ENCODE measurements around the gene MAML3.

Gene MAML3

GRCh38 chr4:140108713-140109230, 45.2 kb downstream of the MAML3 start:
- Mint-ChIP-seq H3K4me1 (ENCODE audit: low read depth) (peaks cover 20% of the 10 kb centered on the region), H3K4me3 (no peak overlapping the region), H3K36me3 (ENCODE audit: low read depth) (peaks cover 4% of the 10 kb centered on the region), H3K27me3 (ENCODE audit: low read depth) (peaks cover 38% of the 10 kb centered on the region), H3K9me3 (no peaks in the 10 kb centered on the region), H3K27ac (no peak overlapping the region)

- Mint-ChIP-seq H3K4me3 (no peak overlapping the region), H3K4me1 (ENCODE audit: low read depth) (peaks cover 25% of the 10 kb centered on the region), H3K27me3 (ENCODE audit: low read depth) (peaks cover 37% of the 10 kb centered on the region), H3K9me3 (no peaks in the 10 kb centered on the region), H3K27ac (no peak overlapping the region), H3K36me3 (ENCODE audit: low read depth) (peaks cover 5% of the 10 kb centered on the region)
Measured at GRCh38 chr4:140108243-140108642, 45.7 kb downstream of the MAML3 start.

GRCh38 chr4:140106289-140106844, 47.6 kb downstream of the MAML3 start:
- H3K4me3 Mint-ChIP-seq = no peak overlapping the region
- peaks cover 35% of the 10 kb centered on the region for H3K4me1 Mint-ChIP-seq (ENCODE audit: low read depth)
- H3K27ac Mint-ChIP-seq = no peak overlapping the region
- peaks cover 9% of the 10 kb centered on the region for H3K36me3 Mint-ChIP-seq (ENCODE audit: low read depth)
- no peaks in the 10 kb centered on the region for H3K9me3 Mint-ChIP-seq
- peaks cover 25% of the 10 kb centered on the region for H3K27me3 Mint-ChIP-seq (ENCODE audit: low read depth)

DNA sequence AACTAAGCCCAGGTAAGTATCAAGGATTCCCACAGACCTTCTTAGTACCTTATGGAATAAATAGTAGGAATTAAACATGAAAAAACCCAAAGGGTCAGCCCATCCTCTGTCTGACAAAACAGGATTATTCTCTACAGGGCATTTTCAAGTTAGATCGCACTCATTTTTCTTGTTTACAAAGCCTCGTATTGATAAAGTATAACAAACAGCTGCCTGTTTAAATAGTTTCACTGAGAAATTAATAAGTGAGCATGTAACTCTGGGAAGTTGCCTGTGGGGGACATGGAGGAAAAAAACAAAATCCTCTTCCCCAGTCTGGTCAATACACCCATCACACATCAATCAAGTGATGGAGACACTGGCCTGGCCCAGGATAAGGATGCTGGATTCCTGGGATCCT, 48.5 kb downstream of the MAML3 start:
- Mint-ChIP-seq H3K9me3 (no peaks in the 10 kb centered on the region), H3K27ac (no peak overlapping the region), H3K4me1 (ENCODE audit: low read depth) (peaks cover 37% of the 10 kb centered on the region), H3K36me3 (ENCODE audit: low read depth) (peaks cover 9% of the 10 kb centered on the region), H3K4me3 (no peak overlapping the region), H3K27me3 (ENCODE audit: low read depth) (peaks cover 22% of the 10 kb centered on the region)

GRCh38 chr4:140103676-140104075, 50.3 kb downstream of the MAML3 start:
- Mint-ChIP-seq H3K36me3 (ENCODE audit: low read depth) (peaks cover 9% of the 10 kb centered on the region), H3K4me1 (ENCODE audit: low read depth) (peaks cover 50% of the 10 kb centered on the region), H3K27me3 (ENCODE audit: low read depth) (peaks cover 14% of the 10 kb centered on the region), H3K9me3 (no peaks in the 10 kb centered on the region), H3K4me3 (peak overlapping the region; percentile 47), H3K27ac (peak overlapping the region; percentile 90)

- Mint-ChIP-seq H3K4me1 (ENCODE audit: low read depth) (peaks cover 47% of the 10 kb centered on the region), H3K27me3 (ENCODE audit: low read depth) (peaks cover 8% of the 10 kb centered on the region), H3K36me3 (ENCODE audit: low read depth) (peaks cover 9% of the 10 kb centered on the region), H3K27ac (peak overlapping the region; percentile 56), H3K4me3 (no peak overlapping the region), H3K9me3 (no peaks in the 10 kb centered on the region)
Measured at GRCh38 chr4:140102421-140102820, 51.6 kb downstream of the MAML3 start.

GRCh38 chr4:140100771-140101170, 53.2 kb downstream of the MAML3 start:
- H3K4me1 Mint-ChIP-seq (ENCODE audit: low read depth) = peaks cover 60% of the 10 kb centered on the region
- H3K36me3 Mint-ChIP-seq (ENCODE audit: low read depth) = peaks cover 15% of the 10 kb centered on the region
- no peaks in the 10 kb centered on the region for H3K27me3 Mint-ChIP-seq (ENCODE audit: low read depth)
- no peak overlapping the region for H3K4me3 Mint-ChIP-seq
- no peak overlapping the region for H3K27ac Mint-ChIP-seq
- no peaks in the 10 kb centered on the region for H3K9me3 Mint-ChIP-seq

DNA sequence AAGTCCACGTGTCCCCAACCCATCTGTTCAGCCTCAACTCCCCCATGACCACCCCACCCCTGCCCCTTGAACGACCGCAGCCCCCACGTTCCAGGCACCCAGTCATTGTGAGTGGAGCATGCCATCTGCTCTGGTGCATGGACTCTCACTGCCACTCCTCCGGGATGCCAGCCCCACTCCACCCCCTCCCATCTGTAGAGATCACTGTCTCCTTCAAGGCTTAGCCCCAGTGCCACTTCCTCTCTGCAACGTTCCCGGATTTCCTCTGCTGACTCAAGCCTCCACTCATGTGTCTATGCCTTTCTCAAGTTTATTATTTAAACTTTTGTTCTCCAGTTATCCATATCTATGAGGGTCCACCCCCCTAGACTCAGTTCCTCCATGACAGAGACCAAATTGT, 54.0 kb downstream of the MAML3 start:
- Mint-ChIP-seq H3K4me3 (peak overlapping the region; percentile 11), H3K4me1 (ENCODE audit: low read depth) (peaks cover 67% of the 10 kb centered on the region), H3K27me3 (ENCODE audit: low read depth) (no peaks in the 10 kb centered on the region), H3K36me3 (ENCODE audit: low read depth) (peaks cover 20% of the 10 kb centered on the region), H3K27ac (peak overlapping the region; percentile 61), H3K9me3 (no peaks in the 10 kb centered on the region)

DNA sequence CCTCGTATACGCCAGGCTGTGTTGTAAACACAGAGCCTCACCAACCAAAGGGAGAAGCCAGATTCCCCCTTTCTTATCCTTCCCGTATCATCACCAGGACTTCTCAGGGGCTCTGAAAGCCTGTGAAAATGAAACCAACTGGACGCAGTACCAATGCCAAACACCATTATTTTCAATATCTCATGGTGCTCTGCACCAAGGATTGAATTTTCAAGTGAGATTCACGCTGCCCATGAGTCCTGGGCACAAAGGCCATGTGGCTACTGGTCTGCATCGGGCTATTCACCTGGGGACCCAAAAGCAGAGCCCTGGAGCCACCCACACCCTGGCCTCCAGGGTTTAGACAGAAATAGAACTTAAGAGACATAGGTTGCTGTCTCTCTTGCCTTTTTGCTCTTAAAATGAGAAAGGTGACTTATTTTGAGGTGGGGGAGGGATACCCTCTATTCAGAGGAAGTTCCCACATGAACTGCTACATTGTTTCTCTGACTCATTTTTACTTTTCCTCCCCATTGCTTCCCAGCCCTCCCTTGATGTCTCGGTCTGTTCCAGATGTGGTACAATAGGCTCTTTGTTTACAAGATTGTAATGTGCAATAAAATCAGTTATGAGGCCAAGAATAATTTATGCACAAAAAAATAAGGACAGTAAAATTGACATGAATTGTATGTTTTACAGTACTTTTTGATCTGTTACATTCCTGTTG, 55.4 kb downstream of the MAML3 start:
- peak overlapping the region; percentile 27 for H3K27ac Mint-ChIP-seq
- H3K36me3 Mint-ChIP-seq (ENCODE audit: low read depth) = peaks cover 20% of the 10 kb centered on the region
- no peak overlapping the region for H3K4me3 Mint-ChIP-seq
- H3K27me3 Mint-ChIP-seq (ENCODE audit: low read depth) = no peaks in the 10 kb centered on the region
- H3K9me3 Mint-ChIP-seq = no peaks in the 10 kb centered on the region
- H3K4me1 Mint-ChIP-seq (ENCODE audit: low read depth) = peaks cover 75% of the 10 kb centered on the region

DNA sequence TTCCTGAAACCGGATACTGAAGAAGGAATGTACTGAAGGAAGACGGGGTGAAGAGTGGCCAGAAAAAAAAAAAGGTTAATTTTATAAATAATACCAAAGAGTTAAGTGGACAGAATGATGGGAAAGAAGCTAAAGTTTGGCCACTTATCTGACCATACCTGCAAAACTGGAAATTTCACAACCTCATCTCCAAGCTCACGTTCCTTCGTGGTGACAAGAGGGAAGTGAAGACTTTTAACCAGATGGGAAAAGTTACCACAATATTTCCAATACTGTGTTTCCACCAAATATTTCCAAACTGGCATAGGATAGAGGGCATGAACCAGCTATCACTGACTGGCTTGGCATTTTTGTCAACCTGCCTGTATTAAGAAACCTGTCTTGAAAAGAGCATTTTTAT, 56.4 kb downstream of the MAML3 start:
- Mint-ChIP-seq H3K27me3 (ENCODE audit: low read depth) (peaks cover 1% of the 10 kb centered on the region), H3K36me3 (ENCODE audit: low read depth) (peaks cover 18% of the 10 kb centered on the region), H3K9me3 (no peaks in the 10 kb centered on the region), H3K4me3 (no peak overlapping the region), H3K27ac (no peak overlapping the region), H3K4me1 (ENCODE audit: low read depth) (peaks cover 71% of the 10 kb centered on the region)

- H3K4me1 Mint-ChIP-seq (ENCODE audit: low read depth) = peaks cover 72% of the 10 kb centered on the region
- no peaks in the 10 kb centered on the region for H3K9me3 Mint-ChIP-seq
- H3K27me3 Mint-ChIP-seq (ENCODE audit: low read depth) = peaks cover 4% of the 10 kb centered on the region
- H3K4me3 Mint-ChIP-seq = peak overlapping the region; percentile 72
- peaks cover 15% of the 10 kb centered on the region for H3K36me3 Mint-ChIP-seq (ENCODE audit: low read depth)
- H3K27ac Mint-ChIP-seq = peak overlapping the region; percentile 91
Measured at GRCh38 chr4:140096921-140097320, 57.1 kb downstream of the MAML3 start.

- H3K9me3 Mint-ChIP-seq = no peaks in the 10 kb centered on the region
- H3K36me3 Mint-ChIP-seq (ENCODE audit: low read depth) = peaks cover 15% of the 10 kb centered on the region
- H3K27ac Mint-ChIP-seq = peak overlapping the region; percentile 91
- H3K4me3 Mint-ChIP-seq = peak overlapping the region; percentile 72
- peaks cover 4% of the 10 kb centered on the region for H3K27me3 Mint-ChIP-seq (ENCODE audit: low read depth)
- H3K4me1 Mint-ChIP-seq (ENCODE audit: low read depth) = peaks cover 74% of the 10 kb centered on the region
Measured at GRCh38 chr4:140096483-140096861, 57.5 kb downstream of the MAML3 start.

DNA sequence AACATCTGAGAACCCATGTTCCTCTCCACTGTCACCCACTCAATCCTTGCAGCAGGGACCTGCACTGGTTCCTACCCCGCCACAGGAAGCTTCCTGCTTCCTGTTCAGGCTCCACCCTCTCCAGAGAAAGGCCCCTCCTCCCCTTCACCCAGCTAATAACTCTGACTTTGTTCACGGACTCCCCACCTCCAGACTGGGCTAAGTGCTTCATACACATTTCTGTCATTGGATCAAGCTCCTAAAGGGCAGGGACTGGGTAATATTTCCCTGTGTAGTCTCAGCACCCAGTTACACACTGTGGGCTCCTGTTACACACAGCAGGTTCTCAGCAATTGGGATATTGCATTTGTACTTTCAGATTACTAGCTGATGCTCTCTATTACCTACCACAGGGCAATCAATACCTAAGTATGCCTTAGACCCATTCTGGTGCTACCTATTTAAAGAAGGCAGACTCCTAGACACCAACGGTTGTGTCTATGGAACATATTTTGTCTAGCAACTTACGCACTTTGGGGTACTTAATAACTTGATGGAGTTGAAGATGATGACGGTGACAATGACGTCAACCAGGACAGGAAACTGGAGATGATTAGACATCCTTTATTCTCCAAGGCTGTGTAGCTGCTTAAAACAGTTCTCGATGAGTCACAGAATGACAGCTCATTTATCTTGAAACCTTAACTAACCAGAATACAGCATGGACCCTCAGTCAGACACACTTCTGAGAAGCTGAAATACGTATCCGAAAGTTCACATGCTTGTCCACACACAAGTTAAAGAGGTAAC, 58.1 kb downstream of the MAML3 start:
- H3K4me1 Mint-ChIP-seq (ENCODE audit: low read depth) = peaks cover 77% of the 10 kb centered on the region

DNA sequence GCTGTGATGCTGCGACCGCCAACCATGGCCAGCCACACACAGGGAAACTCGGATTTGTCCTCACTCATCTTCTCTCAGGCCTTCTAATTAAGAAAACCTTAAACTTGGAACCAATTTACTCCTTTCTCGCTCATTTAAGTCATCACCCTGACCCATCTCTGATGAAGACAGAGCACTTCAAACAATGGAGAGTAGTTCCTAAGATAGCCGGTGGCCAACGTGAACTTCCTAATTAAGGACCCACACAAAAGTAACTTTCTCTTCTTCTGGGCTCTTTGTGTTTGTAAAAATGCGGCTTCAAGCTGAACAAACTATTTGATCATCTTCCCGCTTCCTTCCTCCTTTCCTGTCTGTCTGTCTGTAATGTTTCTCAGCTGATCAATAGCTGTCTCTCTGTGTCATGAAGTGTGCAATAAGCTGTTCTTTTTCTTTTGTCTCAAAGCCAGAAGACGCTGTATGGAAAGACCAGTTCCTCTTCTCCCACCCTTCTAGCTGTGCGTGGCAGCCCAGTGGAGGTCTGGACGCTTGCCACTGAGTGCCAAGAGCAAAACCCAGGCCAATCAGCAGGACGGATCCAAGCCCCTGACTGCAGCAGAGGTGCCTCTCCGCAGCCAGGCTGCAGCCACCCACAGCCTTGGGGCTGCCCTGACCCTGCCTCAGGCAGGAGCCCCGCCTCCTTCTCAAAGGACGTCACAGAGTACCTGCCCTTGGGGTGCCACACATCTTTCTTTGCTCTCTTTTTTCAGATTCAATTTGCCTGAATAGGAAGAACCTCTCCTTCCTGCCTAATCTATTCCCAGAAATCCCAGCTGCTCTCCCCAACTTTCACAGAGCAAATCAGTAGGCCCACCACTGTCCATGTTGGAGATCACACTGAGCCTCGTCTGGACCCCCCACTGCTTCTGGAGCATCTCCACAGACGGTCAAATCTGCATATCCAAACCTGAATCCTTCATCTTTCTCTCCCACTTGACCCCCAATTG, 59.3 kb downstream of the MAML3 start:
- Mint-ChIP-seq H3K9me3 (no peaks in the 10 kb centered on the region), H3K27ac (peak overlapping the region; percentile 91), H3K4me1 (ENCODE audit: low read depth) (peaks cover 73% of the 10 kb centered on the region), H3K27me3 (ENCODE audit: low read depth) (peaks cover 4% of the 10 kb centered on the region), H3K4me3 (peak overlapping the region; percentile 72), H3K36me3 (ENCODE audit: low read depth) (peaks cover 15% of the 10 kb centered on the region)

More for the DNA sequence above, 58.1 kb downstream of the MAML3 start:
- Mint-ChIP-seq H3K36me3 (ENCODE audit: low read depth) (peaks cover 15% of the 10 kb centered on the region), H3K27ac (peak overlapping the region; percentile 91), H3K9me3 (no peaks in the 10 kb centered on the region), H3K27me3 (ENCODE audit: low read depth) (peaks cover 4% of the 10 kb centered on the region), H3K4me3 (peak overlapping the region; percentile 72)
